ENCODE results near the gene PDGFC.

Gene PDGFC

DNA sequence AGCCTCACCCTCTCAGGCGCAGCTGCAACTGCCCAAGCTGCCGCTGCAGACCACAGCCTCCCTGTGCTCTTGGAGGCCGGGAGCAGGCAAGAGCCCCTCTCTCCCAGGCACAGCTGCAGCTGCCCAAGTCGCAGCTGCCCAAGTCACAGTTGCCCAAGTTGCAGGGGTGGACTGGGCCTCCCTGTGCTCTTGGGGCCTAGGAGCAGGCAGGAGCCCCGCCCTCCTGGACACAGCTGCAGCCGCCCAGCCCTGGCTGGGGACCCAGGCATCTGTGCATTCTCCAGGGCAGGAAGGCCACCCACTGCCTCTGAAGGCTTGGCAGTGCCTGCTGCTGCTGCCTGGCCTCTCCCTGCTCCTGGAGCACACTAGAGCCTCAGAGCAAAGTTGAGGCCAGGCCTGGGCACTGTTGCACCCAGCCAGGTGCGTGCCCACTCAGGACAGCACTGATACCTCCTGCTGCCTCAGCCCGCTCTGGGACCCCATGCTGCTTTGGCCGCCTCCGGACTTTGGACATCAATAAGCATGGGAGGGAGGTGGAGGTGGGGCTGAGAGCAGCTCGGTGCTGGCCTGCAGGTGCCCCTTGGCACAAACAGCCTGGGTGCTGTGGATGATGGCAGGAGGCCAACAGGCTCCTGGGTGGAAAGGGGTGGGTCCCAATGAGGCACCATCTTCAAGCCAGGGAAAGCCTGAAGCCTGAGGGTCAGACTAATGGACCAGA lies 247.5 kb downstream of the PDGFC start:
- H3K4me3 ChIP-seq (ENCODE audit: low read length in 2 of 2) = no peak overlapping the region
- H3K27me3 ChIP-seq (ENCODE audit: control insufficient read depth in 1 of 2, insufficient read depth in 2 of 2, low read length in 2 of 2) = no peaks in the 10 kb centered on the region
- no peak overlapping the region for H3K27ac ChIP-seq (ENCODE audit: low read length)
- H3K36me3 ChIP-seq (ENCODE audit: control insufficient read depth in 2 of 2, insufficient read depth in 2 of 2, low read length in 2 of 2) = no peaks in the 10 kb centered on the region
- H3K9ac ChIP-seq (ENCODE audit: low read length in 2 of 2) = no peak overlapping the region
- no peaks in the 10 kb centered on the region for H3K9me3 ChIP-seq (ENCODE audit: control insufficient read depth in 2 of 2, low read length in 2 of 2)
- H3K4me1 ChIP-seq (ENCODE audit: control insufficient read depth, insufficient read depth, low read length) = no peaks in the 10 kb centered on the region

DNA sequence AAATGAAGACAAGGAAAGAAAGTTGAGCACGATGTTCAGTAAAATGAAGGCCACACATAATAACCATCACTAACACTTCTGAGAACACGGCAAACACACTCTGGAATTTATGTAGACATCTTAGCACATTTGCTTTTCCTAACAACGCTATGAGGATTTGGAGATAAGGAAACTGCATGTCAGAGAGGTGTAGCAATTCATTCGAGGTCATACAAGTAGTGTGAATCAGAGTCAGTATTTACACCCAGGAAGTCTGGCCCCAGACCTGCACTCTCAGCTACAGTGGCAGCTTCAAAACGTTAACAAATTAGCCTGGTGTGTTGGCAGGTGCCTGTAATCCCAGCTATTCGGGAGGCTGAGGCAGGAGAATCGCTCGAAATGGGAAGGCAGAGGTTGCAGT lies 253.4 kb downstream of the PDGFC start:
- H3K27me3 ChIP-seq (ENCODE audit: control insufficient read depth in 1 of 2, insufficient read depth in 2 of 2, low read length in 2 of 2) = no peaks in the 10 kb centered on the region
- no peak overlapping the region for H3K4me3 ChIP-seq (ENCODE audit: low read length in 2 of 2)
- H3K27ac ChIP-seq (ENCODE audit: low read length) = no peak overlapping the region
- H3K9me3 ChIP-seq (ENCODE audit: control insufficient read depth in 2 of 2, low read length in 2 of 2) = no peaks in the 10 kb centered on the region
- no peaks in the 10 kb centered on the region for H3K4me1 ChIP-seq (ENCODE audit: control insufficient read depth, insufficient read depth, low read length)
- no peak overlapping the region for H3K9ac ChIP-seq (ENCODE audit: low read length in 2 of 2)
- no peaks in the 10 kb centered on the region for H3K36me3 ChIP-seq (ENCODE audit: control insufficient read depth in 2 of 2, insufficient read depth in 2 of 2, low read length in 2 of 2)

DNA sequence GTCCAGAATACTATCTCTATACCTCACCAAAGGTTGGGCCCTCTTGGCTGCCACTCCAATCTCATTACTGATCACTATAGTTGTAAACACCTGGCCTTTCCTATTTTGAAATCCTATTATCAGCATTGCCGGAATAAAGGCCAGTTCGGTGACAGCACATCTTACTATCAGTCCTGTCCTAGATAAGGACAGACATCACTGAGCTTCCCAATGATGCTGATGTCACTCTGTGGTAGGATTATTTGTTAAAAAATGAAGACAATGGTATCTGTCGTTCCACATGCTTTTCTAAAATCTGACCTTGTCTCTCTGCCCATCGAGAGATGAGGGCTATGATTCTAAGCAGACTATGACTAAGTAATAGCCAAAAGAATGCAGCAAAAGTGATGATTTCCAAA lies 260.4 kb downstream of the PDGFC start:
- H3K4me3 ChIP-seq (ENCODE audit: low read length in 2 of 2) = no peak overlapping the region
- H3K36me3 ChIP-seq (ENCODE audit: control insufficient read depth in 2 of 2, insufficient read depth in 2 of 2, low read length in 2 of 2) = no peaks in the 10 kb centered on the region
- no peak overlapping the region for H3K9ac ChIP-seq (ENCODE audit: low read length in 2 of 2)
- no peaks in the 10 kb centered on the region for H3K9me3 ChIP-seq (ENCODE audit: control insufficient read depth in 2 of 2, low read length in 2 of 2)
- no peaks in the 10 kb centered on the region for H3K4me1 ChIP-seq (ENCODE audit: control insufficient read depth, insufficient read depth, low read length)
- no peak overlapping the region for H3K27ac ChIP-seq (ENCODE audit: low read length)
- no peaks in the 10 kb centered on the region for H3K27me3 ChIP-seq (ENCODE audit: control insufficient read depth in 1 of 2, insufficient read depth in 2 of 2, low read length in 2 of 2)
